ENCODE data around the gene KSR1.

KSR1 gene

GRCh38 chr17:27529230-27529796 is 73.1 kb downstream of the KSR1 start:
- in situ Hi-C loops (cut with MboI; ENCODE audit: low sequenced_read_pairs), result no loop called here

- in situ Hi-C loops (cut with MboI; ENCODE audit: low sequenced_read_pairs), result no loop called here
These were observed 74.6 kb downstream of the KSR1 start for GRCh38 chr17:27530764-27531391.

GRCh38 chr17:27531469-27531961 is 75.3 kb downstream of the KSR1 start:
- in situ Hi-C loops (cut with MboI; ENCODE audit: low sequenced_read_pairs), result no loop called here

GRCh38 chr17:27532269-27533263 is 76.3 kb downstream of the KSR1 start:
- in situ Hi-C loops (cut with MboI; ENCODE audit: low sequenced_read_pairs), result no loop called here

- in situ Hi-C loops (cut with MboI; ENCODE audit: low sequenced_read_pairs), result no loop called here
These were observed 77.9 kb downstream of the KSR1 start for GRCh38 chr17:27533874-27534815.

GRCh38 chr17:27535178-27535928 is 79.1 kb downstream of the KSR1 start:
- in situ Hi-C loops (cut with MboI; ENCODE audit: low sequenced_read_pairs), result no loop called here

- in situ Hi-C loops (cut with MboI; ENCODE audit: low sequenced_read_pairs), result no loop called here
These were observed 79.7 kb downstream of the KSR1 start for GRCh38 chr17:27535975-27536374.

- in situ Hi-C loops (cut with MboI; ENCODE audit: low sequenced_read_pairs), result no loop called here
These were observed 80.5 kb downstream of the KSR1 start for GRCh38 chr17:27536781-27537180.

- in situ Hi-C loops (cut with MboI; ENCODE audit: low sequenced_read_pairs), result no loop called here
These were observed 82.1 kb downstream of the KSR1 start for GRCh38 chr17:27538156-27538955.

- in situ Hi-C loops (cut with MboI; ENCODE audit: low sequenced_read_pairs), result no loop called here
These were observed 82.9 kb downstream of the KSR1 start for GRCh38 chr17:27539152-27539551.

- in situ Hi-C loops (cut with MboI; ENCODE audit: low sequenced_read_pairs), result no loop called here
These were observed 83.6 kb downstream of the KSR1 start for GRCh38 chr17:27539794-27540317.

- in situ Hi-C loops (cut with MboI; ENCODE audit: low sequenced_read_pairs), result no loop called here
These were observed 84.3 kb downstream of the KSR1 start for GRCh38 chr17:27540318-27541101.

GRCh38 chr17:27541301-27542023 is 85.2 kb downstream of the KSR1 start:
- in situ Hi-C loops (cut with MboI; ENCODE audit: low sequenced_read_pairs), result no loop called here

- in situ Hi-C loops (cut with MboI; ENCODE audit: low sequenced_read_pairs), result no loop called here
These were observed 86.7 kb downstream of the KSR1 start for GRCh38 chr17:27542841-27543463.

GRCh38 chr17:27543464-27543856 is 87.2 kb downstream of the KSR1 start:
- in situ Hi-C loops (cut with MboI; ENCODE audit: low sequenced_read_pairs), result no loop called here

GRCh38 chr17:27543958-27544349 is 87.7 kb downstream of the KSR1 start:
- in situ Hi-C loops (cut with MboI; ENCODE audit: low sequenced_read_pairs), result no loop called here

Data from HL-60/S4 treated with retinoic acid at 250 ng/mL for 4 days and 3 days (cell line).